HG02884 (cell line): Measurements from ENCODE around the gene SLCO4A1.

Experiments used
- ATAC-seq: cut with Tn5 transposase; IDR thresholded peaks from one replicate; pipeline ENCODE4 v1.9.1; 2021; ENCODE audit warnings: mild to moderate bottlenecking, moderate library complexity; ENCODE audit not compliant: unreplicated experiment

The SLCO4A1 gene

GRCh38 chr20:62710221-62710885 is 68.0 kb downstream of the SLCO4A1 start:
- ATAC-seq = no peak

GRCh38 chr20:62710886-62711702 is 68.8 kb downstream of the SLCO4A1 start:
- ATAC-seq = no peak

DNA sequence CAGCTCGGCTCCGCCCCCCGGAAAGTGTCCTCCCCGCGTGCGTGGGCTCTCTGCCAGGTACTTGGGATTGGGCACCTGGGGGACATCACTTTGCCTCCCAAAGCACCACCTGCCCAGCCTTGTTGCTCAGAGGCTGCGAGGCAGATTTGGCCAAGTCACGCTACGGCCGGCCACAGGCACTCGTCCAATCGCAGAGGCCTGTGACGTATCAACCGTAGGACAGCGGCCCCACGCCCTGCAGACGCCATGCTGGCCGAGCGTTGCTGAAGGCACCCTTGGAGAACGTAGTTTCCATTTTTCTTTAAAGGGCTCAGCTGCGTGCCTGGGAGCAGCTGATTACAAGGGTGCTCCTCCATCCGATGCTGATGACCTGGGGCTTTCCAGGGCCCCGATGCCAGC is 69.4 kb downstream of the SLCO4A1 start:
- no peak for ATAC-seq

DNA sequence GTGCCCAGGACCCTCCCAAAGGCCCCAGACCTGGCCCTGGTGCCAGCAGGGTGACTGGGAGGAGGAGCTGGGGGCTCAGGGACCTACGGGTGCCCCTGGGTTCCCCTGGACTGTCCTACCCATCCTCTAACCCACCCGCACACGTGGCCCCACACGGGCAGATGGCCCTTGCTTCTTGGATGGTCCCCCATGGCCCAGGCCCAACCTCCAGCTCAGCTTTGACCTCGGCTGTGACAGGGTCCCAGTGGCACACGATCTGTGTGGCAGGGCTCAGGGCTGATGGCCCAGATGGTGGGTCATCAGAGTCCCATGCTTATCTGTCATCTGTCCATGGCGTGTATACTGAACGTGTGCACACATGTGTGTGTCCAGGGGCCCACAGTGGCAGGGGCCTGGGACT is 70.3 kb downstream of the SLCO4A1 start:
- ATAC-seq = no peak

DNA sequence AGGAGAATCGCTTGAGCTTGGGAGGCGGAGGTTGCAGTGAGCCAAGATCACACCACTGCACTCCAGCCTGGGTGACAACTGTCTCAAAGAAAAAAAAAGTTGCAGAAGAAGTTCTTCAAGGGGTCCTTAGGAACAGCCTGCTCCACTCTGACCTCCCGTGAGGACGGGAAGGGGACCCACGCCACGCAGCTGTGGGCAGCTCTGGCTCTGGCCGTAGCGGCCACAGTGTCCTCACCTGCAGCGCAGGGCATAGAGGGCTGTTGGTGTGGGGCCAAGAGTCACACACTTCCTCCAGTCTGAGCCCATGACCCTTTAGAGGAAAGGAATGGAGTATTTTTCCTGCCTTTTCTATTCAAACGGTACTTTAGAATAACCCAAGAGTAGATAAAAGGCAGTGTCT is 71.7 kb downstream of the SLCO4A1 start:
- ATAC-seq = no peak

DNA sequence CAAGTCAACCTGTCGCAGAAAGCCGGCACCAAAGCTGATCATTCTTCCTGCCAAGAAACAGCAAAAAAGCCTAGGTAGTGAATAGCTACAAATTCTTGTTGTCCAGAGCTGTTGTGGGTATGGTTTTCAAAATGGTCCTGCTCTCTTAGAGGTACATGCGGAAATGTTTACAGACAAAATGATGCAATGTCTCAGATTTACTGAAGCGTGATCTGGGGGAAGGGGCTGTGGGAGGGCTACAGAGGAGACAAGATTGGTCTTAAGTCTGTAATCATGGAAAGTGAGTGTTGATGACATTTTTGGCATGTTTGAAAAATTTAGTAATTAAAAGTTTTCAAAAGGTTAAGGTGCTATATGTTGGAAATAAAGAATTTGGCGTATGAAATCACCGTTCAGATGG is 72.5 kb downstream of the SLCO4A1 start:
- no peak for ATAC-seq

DNA sequence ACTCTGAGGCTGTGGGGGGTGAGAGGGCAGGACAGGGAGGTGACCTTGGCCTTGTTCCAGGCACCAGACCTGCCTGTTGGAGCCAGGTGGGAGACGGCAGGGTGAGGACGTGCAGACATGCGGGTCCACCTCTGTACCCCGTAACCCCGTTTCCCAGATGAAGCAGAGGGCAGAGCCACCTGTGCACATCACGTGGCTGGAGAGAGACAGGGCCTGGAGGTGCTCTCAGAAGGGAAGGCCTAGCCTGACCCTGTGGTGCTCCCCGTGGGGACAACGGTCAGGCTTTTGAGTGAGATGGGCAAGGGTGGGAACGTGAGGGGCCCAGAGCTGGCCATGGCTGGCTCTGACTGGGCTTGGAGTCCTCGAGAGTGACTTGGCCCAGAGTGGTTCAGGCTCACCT is 72.9 kb downstream of the SLCO4A1 start:
- no peak for ATAC-seq

- ATAC-seq = no peak
Observed at GRCh38 chr20:62716198-62716940, 74.1 kb downstream of the SLCO4A1 start.

DNA sequence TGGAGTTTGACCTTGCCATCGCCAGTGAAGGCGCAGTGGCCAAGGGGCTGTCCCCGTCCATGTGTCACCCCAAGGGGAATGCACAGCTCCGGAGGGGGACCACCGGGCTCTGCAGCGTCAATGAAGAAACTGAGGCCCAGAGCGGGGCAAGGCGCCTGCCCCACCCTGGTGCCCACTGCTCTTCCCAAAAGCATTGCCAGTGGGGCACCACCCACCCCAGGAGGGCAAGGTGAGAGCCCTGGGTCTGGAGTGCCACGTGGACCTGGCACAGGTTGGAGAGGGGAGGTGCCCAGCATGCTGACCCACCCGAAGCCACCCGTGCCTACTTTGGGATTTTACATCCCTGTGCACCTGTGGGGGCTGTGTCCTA is 74.6 kb downstream of the SLCO4A1 start:
- no peak for ATAC-seq

DNA sequence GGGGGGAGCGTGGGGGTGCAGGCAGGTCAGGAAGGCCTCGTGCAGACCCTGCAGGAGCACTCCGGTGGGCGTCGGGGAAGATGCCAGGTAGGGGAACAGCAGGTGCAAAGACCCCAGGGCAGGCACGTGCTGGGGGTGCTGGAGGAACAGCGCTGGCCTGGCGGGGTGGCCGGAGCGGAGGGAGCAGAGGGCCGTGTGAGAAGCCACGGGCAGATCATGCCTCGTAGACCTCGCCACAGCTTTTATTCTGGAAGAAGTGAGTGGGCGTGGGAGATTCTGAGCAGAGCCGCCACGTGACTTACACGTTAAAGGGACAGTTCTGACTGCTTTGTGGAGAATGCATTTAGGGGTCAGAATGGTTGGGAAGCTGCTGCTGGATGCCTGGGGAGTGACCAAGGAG is 75.6 kb downstream of the SLCO4A1 start:
- ATAC-seq = no peak

- ATAC-seq = no peak
Observed at GRCh38 chr20:62718546-62718945, 76.2 kb downstream of the SLCO4A1 start.

DNA sequence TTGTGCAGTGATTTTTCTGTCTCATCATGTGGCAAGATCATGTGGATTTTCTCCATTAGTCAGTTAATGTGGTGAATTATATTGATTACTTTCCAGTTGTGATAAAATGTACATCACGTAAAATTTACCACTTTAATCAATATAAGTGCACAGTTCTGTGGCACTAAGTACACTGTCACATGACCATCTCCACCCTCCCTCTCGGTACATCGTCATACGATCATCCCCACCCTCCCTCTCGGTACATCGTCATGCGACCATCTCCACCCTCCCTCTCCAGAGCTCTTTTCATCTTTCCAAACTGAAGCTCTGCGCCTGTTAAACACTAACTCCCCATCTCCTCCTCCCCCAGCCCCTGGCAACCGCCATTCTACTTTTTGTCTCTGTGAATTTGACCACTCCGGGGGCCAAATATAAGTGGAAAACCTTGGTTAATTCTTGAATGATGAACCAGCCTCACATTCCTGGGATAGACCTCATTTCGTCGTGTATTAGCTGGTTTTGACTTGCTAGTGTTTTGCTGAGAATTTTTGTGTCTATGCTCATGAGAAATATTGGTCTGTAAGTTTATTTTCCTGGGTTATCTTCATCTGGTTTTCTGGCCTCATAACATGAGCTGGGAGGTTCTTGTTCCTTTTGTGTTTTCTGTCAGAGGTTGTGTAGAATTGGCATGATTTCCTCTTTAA is 77.1 kb downstream of the SLCO4A1 start:
- no peak for ATAC-seq
